ENCODE data around the gene ST8SIA3.
"Not testable (repeated sequence)": the region's sequence is repeated elsewhere in the genome, so short reads cannot be mapped to it uniquely, and the experiment has no call there.

Gene ST8SIA3

DNA sequence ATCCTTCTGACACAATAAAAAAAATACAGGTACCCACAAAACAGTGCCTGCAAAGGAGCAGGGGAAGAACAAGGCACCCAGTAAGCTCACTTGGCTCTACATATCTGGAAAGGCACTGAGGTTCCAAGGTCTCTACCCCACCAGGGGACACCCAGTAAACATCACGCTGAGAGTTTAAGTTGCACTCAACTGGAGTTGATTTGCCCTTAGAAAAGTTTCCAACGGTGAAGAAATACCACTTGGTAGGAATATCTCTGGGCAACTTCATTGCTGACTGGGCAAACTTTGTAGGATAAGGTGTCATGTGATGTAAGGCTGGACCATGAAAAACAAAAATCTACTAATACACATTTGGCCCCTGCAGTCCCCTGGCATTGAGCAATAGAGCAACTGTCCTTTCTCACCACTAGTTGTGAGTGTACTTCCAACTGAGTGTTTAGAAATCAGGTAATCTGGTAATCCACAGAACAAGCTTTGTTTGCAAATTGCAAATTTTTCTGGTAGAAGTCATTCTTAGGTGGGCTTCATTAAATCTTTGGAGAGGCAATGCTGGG lies 14.2 kb downstream of the ST8SIA3 start:
- DNase-seq = no peak

DNA sequence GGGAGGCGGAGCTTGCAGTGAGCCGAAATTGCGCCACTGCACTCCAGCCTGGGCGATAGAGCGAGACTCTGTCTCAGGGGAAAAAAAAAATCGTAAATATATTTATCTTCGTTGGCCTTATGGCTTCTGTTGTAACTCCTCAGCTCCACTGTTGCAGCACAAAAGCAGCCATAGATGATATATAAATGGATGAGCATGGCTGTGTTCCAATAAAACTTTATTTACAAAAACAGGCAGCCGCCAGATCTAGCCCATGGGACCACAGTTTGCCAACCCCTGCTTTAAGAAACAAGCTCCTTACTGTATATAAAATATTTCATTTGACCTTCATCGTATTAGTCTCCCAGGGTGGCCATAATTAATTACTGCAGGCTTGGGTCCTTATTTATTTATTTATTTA lies 20.1 kb downstream of the ST8SIA3 start:
- DNase-seq = no peak

GRCh38 chr18:57373017-57373416 lies 20.7 kb downstream of the ST8SIA3 start:
- no peak for DNase-seq

DNA sequence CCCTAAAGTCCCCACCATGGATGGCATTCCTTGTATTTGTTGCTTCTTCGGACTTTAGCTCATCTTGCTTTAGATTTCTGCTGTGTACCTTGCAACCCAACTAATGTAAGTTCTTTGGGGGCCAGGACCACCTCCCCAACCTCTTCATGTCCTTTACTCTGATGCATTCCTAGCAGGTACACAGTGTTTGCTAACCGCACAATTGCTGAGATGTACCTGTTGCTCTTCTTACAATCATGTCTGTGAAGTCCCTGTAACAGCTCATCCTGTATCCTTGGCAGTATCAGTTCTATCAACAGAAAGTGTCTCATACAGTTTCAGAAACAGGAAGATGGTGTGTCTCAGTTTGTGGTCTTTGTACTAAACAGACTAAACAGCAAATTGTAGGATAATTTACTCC lies 24.1 kb downstream of the ST8SIA3 start:
- DNase-seq = no peak

DNA sequence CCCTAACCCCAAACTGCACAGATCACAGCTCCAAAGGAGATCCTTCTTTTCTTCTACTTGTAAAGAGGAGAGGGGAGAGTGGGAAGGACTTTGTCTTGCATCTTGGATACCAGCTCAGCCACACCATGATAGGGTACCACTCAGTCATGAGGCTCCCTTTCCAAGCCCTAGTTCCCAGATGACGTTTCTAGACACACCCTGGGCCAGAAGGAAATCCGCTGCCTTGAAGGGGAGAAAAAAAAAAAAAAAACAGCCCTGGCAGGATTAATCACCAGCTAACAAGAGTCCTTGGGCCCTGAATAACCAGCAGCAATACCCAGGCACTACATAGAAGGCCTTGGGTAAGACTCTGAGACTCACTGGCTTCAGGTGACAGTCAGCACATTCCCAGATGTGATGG lies 36.9 kb downstream of the ST8SIA3 start:
- no peak for DNase-seq

DNA sequence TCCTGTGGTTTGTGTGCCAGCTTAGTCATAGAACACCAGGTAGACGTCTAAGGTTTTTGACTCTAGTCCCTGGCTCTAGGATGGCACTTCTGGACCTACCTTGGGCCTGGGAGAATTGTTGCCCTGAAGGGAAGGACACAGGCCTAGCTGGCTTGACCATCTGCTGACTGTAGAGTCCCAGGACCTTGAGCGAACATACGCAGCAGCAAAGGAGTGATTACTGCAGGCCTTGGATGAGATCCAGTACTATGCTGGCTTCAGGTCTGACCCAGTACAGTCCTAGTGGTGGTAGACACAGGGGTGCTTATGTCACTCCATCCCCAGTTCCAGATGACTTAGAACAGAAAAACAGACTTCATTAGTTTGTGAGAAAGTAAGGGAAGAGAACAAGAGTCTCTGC lies 37.7 kb downstream of the ST8SIA3 start:
- DNase-seq = no peak

- DNase-seq = not testable (repeated sequence)
Observed at GRCh38 chr18:57394749-57395148, 42.4 kb downstream of the ST8SIA3 start.

DNA sequence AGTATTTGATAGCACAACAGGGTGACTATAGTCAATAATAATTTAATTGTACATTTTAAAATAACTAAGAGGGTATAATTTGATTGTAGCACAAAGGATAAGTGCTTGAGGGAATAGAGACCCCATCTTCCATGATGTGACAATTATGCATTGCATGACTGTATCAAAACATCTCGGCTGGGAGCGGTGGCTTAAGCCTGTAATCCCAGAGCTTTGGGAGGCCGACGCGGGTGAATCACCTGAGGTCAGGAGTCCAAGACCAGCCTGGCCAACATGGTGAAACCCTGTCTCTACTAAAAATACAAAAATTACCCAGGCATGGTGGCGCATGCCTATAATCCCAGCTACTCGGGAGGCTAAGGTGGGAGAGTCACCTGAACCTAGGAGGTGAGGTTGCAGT lies 44.5 kb downstream of the ST8SIA3 start:
- DNase-seq = not testable (repeated sequence)

DNA sequence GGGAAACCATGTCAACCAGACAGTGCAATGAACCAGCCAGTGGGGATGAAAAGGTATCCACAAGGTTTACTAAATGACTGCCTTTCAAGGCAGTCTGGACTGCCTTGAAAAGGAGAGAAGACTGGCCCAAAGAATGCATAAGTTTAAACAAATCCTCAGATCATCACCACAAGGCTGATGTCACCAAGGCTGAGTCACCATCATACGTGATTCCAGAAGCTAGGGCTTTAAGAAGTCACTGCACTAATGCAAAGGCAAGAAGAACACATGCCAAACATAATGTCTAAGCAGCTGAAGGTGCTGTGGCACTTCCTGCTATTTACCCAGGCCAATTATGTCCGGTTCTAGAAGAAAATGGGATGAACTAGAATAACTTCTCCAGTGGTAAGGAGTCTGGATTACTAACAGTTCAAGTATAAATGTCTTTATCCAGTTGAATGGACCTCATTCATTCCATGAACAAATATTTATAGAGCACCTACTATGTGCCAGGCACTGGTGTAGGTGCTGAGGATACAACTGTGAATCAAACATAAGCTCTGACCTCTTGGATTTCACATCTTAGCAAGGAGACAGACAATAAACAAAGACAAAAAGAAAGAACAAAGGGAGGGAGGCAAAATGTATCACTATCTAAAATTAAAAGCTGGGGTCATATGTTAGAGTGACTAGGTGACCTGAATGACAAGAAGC lies 45.2 kb downstream of the ST8SIA3 start:
- DNase-seq = no peak

- DNase-seq = no peak
Observed at GRCh38 chr18:57404345-57404744, 52.0 kb downstream of the ST8SIA3 start.

GRCh38 chr18:57409650-57410049 lies 57.3 kb downstream of the ST8SIA3 start:
- DNase-seq = no peak

DNA sequence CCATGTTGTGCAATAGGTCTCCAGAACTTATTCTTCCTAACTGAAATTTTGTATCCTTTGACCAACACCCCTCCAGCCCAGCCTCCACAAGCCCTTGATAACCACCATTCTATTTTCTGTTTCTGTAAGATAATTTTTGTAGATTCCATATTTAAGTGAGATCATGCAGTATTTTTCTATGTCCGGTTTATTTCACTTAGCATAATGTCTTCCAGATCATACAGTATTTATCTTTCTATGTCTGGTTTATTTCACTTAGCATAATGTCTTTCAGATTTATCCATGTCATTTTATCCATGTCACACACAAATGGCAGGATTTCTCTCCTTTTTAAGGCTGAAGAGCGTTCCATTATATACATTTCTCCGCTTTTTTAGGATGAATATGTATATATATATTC lies 58.4 kb downstream of the ST8SIA3 start:
- no peak for DNase-seq

DNA sequence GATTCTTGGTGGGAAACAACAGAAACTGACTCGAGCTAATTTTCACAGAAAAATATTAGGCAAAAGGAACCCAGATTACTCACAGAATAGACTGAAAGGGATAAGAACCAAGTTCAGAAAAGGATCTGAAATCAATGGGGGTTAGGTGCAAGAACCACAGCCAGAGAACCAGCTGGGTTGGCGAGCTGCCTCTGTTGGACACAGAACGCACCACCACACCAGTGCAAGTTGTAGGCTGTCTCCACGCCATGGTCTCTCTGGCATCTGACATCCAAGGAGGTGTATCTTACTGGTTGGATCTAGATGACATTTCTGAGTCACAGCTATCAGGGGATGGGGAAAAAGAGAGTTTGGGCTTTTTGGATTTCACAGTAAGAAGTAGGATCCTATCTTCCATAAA lies 64.2 kb downstream of the ST8SIA3 start:
- DNase-seq = no peak

All from GF-D8 (cell line).